ENCODE results near the gene UBIAD1.

GRCh38 chr1:11299225-11299574 is 26.2 kb downstream of the UBIAD1 start:
- TF ChIP-seq POLR2A (IDR thresholded peaks at IDR 0.05; ENCODE audit: low read depth, low read length) (no peak), POLR2AphosphoS5 (IDR thresholded peaks at IDR 0.05; ENCODE audit: low read depth, low read length) (no peak), POU2F2 (IDR thresholded peaks at IDR 0.05; ENCODE audit: low read depth, low read length) (no peak)

All from GM12891 (cell line).